PC-9 (cell line): Measurements from ENCODE around the gene RGL1.

ENCODE experiments used
- EZH2 ChIP-seq: fragments of 200-600 bp; sonication (generic); IDR thresholded peaks from 2 replicates; pipeline ENCODE4 v1.8.0; 2017; ENCODE audit warnings: antibody characterized with exemption, low read depth
- TF ChIP-seq, protein P1 (sequence below): fragments of 200-600 bp; sonication (generic); conservative IDR thresholded peaks from 2 replicates; pipeline ENCODE4 v1.6.1; 2017; ENCODE audit warnings: mixed run types, antibody characterized with exemption, mild to moderate bottlenecking, moderate library complexity

DNA sequence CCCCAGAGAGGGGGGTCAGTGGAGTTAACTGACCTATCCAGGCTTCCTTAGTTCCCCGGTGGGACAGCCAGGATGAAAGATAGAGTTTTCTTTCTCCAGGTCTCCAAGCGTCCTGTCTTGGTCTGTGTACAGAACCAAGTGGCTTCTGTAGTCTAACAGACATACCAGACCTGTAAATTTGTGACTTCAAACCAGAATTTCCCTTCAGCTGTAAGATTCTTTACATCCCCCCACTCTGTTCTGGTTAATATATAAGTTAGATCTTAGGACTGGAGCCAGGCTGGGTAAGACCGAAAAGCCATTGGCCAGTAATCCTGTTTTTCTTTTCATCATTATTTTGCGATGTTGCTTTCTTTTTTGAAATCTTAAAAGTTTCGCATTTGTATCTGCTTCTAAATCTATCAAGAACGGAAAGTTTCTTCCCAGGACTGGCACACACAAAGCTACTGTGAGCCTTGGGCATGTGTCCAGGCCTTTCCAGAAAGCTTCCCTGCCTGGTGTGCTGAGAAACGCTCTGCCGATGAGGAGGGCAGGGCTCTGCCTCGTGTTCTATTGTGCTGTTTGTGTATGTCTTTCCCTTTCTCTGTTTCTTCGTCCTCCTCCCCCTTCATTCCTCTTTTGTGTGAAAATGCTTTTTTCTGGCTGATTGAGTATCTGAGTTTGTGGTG lies 72.3 kb downstream of the RGL1 start:
- TF ChIP-seq, protein P1, sequence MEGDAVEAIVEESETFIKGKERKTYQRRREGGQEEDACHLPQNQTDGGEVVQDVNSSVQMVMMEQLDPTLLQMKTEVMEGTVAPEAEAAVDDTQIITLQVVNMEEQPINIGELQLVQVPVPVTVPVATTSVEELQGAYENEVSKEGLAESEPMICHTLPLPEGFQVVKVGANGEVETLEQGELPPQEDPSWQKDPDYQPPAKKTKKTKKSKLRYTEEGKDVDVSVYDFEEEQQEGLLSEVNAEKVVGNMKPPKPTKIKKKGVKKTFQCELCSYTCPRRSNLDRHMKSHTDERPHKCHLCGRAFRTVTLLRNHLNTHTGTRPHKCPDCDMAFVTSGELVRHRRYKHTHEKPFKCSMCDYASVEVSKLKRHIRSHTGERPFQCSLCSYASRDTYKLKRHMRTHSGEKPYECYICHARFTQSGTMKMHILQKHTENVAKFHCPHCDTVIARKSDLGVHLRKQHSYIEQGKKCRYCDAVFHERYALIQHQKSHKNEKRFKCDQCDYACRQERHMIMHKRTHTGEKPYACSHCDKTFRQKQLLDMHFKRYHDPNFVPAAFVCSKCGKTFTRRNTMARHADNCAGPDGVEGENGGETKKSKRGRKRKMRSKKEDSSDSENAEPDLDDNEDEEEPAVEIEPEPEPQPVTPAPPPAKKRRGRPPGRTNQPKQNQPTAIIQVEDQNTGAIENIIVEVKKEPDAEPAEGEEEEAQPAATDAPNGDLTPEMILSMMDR: no peak
- TF ChIP-seq EZH2: no peak
